ENCODE results near the gene PPP6R2. TPM values are rescaled to one million over a fixed set of nuclear protein-coding genes. Genes with fewer than 3 reads are reported as not detected.

Gene PPP6R2
- total RNA-seq, 1 experiment from 2014 or later, result 61.3 TPM

GRCh38 chr22:50464451-50464850 lies 121.3 kb downstream of the PPP6R2 start (continued):
- TF ChIP-seq CTCF (IDR thresholded peaks at IDR 0.05 in 2 of 3, conservative IDR thresholded peaks at IDR 0.05 in 1 of 3; ENCODE audit: borderline replicate concordance in 1 of 3, insufficient read depth in 1 of 3, low read depth in 2 of 3, low read length in 2 of 3) (no peak), EZH2phosphoT487 (IDR thresholded peaks at IDR 0.05; ENCODE audit: borderline replicate concordance) (no peak), FOSL1 (IDR thresholded peaks at IDR 0.05; ENCODE audit: low read depth) (no peak), TCF7L2 (IDR thresholded peaks at IDR 0.05; ENCODE audit: borderline replicate concordance, extremely low read depth, insufficient read depth, insufficient read length) (no peak), RAD21 (IDR thresholded peaks at IDR 0.05; ENCODE audit: low read depth) (no peak), POLR2A (IDR thresholded peaks at IDR 0.05; ENCODE audit: borderline replicate concordance, extremely low read depth, insufficient read depth, insufficient read length) (no peak), MAX (IDR thresholded peaks at IDR 0.05) (no peak), POLR2AphosphoS5 (IDR thresholded peaks at IDR 0.05; ENCODE audit: low read depth, low read length) (no peak)

GRCh38 chr22:50465066-50465930 lies 122.2 kb downstream of the PPP6R2 start:
- Histone ChIP-seq H3K27ac (ENCODE audit: low read depth, low read length) (no peak overlapping the region), H3K9me3 (ENCODE audit: control insufficient read depth in 1 of 2, insufficient read depth in 1 of 2, low read depth in 1 of 2, low read length in 2 of 2) (no peaks in the 10 kb centered on the region), H3K9ac (ENCODE audit: low read length) (no peak overlapping the region), H3K4me1 (ENCODE audit: control insufficient read depth in 1 of 2, insufficient read depth in 2 of 2, low read length in 2 of 2) (peaks cover 7 to 13% of the 10 kb centered on the region in 2 experiments), H3K27me3 (ENCODE audit: insufficient read depth, low read length) (no peaks in the 10 kb centered on the region), H3K9me2 (ENCODE audit: insufficient read depth) (no peaks in the 10 kb centered on the region), H3K79me2 (ENCODE audit: insufficient read depth, low read length) (peaks cover 18% of the 10 kb centered on the region), H4K20me1 (ENCODE audit: insufficient read depth) (no peaks in the 10 kb centered on the region), H3K4me3 (replicated peaks in 1 of 2; ENCODE audit: low read depth in 1 of 2, low read length in 2 of 2) (no peak overlapping the region), H3K36me3 (ENCODE audit: control insufficient read depth in 1 of 2, insufficient read depth in 2 of 2, low read length in 2 of 2) (peaks cover 15 to 26% of the 10 kb centered on the region in 2 experiments; a peak in 3 of 4 replicates), H3K4me2 (ENCODE audit: low read length) (no peak overlapping the region), H2AFZ (ENCODE audit: low read depth, low read length, poor library complexity, severe bottlenecking) (no peak overlapping the region)
- POLR2A ChIA-PET, result no interaction called here
- no peak for TF ChIP-seq YY1 (IDR thresholded peaks at IDR 0.05; ENCODE audit: extremely low read depth, insufficient replicate concordance, low read depth, low read length)
- no peak for TF ChIP-seq MAX (IDR thresholded peaks at IDR 0.05)
- no peak for TF ChIP-seq ZNF274 (IDR thresholded peaks at IDR 0.05; ENCODE audit: low read depth, low read length)
- TF ChIP-seq SIN3A (IDR thresholded peaks at IDR 0.05; ENCODE audit: low read depth), result no peak
- no peak for TF ChIP-seq TCF7L2 (IDR thresholded peaks at IDR 0.05; ENCODE audit: borderline replicate concordance, extremely low read depth, insufficient read depth, insufficient read length)
- TF ChIP-seq POLR2AphosphoS5 (IDR thresholded peaks at IDR 0.05; ENCODE audit: low read depth, low read length), result no peak
- DNase-seq (ENCODE audit: low read depth, low spot score), result no peak
- RAD21 ChIA-PET (ENCODE audit: low non-redundant PET in 1 of 2, low total read pairs in 2 of 2, uncharacterized antibody in 2 of 2, unreplicated experiment in 2 of 2), result no interaction called here
- CTCF ChIA-PET, result no interaction called here
- BruUV-seq (replicated peaks), result no TSS peak
- intact Hi-C loops (cut with micrococcal nuclease), result no loop called here
- ATAC-seq, result no peak
